GM12878 (cell line): ENCODE measurements around the gene C21orf91. TPM values are rescaled to one million over a fixed set of nuclear protein-coding genes. Genes with fewer than 3 reads are reported as not detected.

Experiments used
- ATAC-seq: fragments of 200-7000 bp; cut with Tn5 transposase; 3 replicates; pipeline ENCODE4 v1.9.1; 2020; ENCODE audit warnings: mild to moderate bottlenecking, moderate library complexity
- BruUV-seq: library from RNA; stranded (reverse); fragments of 400-500 nt; replicated peaks from 2 replicates; lab custom pipeline; 2021; lab: Mats Ljungman, UMichigan
- CTCF ChIA-PET: fragments of 300-600 bp; sonication (Branson Sonifier 250); formaldehyde crosslinking; extraction: SDS; loops from one replicate; lab custom pipeline; 2021; ENCODE audit warnings: inconsistent platforms; lab: Yijun Ruan, JAX
- POLR2A ChIA-PET: fragments of 350-600 bp; formaldehyde crosslinking; extraction: SDS; loops from one replicate; lab custom pipeline; 2021; ENCODE audit warnings: inconsistent platforms; lab: Charles Lee
- RAD21 ChIA-PET: fragments of 300-600 bp; sonication (Branson Sonifier 250); formaldehyde crosslinking; loops from one replicate; lab custom pipeline; 2023; ENCODE audit warnings: antibody characterized with exemption; ENCODE audit not compliant: unreplicated experiment; lab: Charles Lee
- SMC1A ChIA-PET: fragments of 300-600 bp; sonication (Branson Sonifier 250); formaldehyde crosslinking; loops from one replicate; lab custom pipeline; 2023; ENCODE audit not compliant: unreplicated experiment, uncharacterized antibody; lab: Charles Lee
- DNase-seq: peaks from one replicate; pipeline ENCODE4 v3.0.0-alpha.2; 2011; ENCODE audit warnings: low read depth, low spot score
- FAIRE-seq: peaks from 3 replicates; lab custom pipeline; 2011; peaks lifted over from hg19 to GRCh38; lab: Jason Lieb, UNC
- H2AFZ ChIP-seq: 2 replicates; pipeline ENCODE4 v1.6.0; 2011; ENCODE audit warnings: low read depth, low read length, control low read depth; ENCODE audit not compliant: control insufficient read depth
- H3K27ac ChIP-seq: 2 replicates; pipeline ENCODE4 v1.5.1; 2011; ENCODE audit warnings: control low read depth; ENCODE audit not compliant: control insufficient read depth, insufficient read depth
- H3K27me3 ChIP-seq, 2 experiments: replicated peaks in 1 of 2; 2 replicates each; pipeline versions ENCODE4 v1.6.0 to v1.6.1; 2011; ENCODE audit warnings: low read length in 1 of 2; ENCODE audit not compliant: control insufficient read depth in 2 of 2, insufficient read depth in 2 of 2
- H3K36me3 ChIP-seq, 2 experiments: 2 replicates each; pipeline ENCODE4 v1.5.1; 2011; ENCODE audit warnings: low read length in 1 of 2; ENCODE audit not compliant: control insufficient read depth in 2 of 2, insufficient read depth in 2 of 2
- H3K4me1 ChIP-seq: 2 replicates; pipeline ENCODE4 v1.6.1; 2011; ENCODE audit warnings: mild to moderate bottlenecking, low read length, moderate library complexity, mixed read lengths; ENCODE audit not compliant: control insufficient read depth, insufficient read depth
- H3K4me2 ChIP-seq: 2 replicates; pipeline ENCODE4 v1.6.0; 2011; ENCODE audit warnings: control low read depth; ENCODE audit not compliant: control insufficient read depth, insufficient read depth
- H3K4me3 ChIP-seq: fragments of 200-600 bp; sonication (generic); 2 replicates; pipeline ENCODE4 v1.5.1; 2016
- H3K79me2 ChIP-seq: 2 replicates; pipeline ENCODE4 v1.6.0; 2011; ENCODE audit warnings: low read length; ENCODE audit not compliant: control insufficient read depth, insufficient read depth
- H3K9ac ChIP-seq: 2 replicates; pipeline ENCODE4 v1.8.0; 2011; ENCODE audit warnings: low read length, control low read depth, mixed read lengths; ENCODE audit not compliant: control insufficient read depth, insufficient read depth
- H3K9me3 ChIP-seq: replicated peaks from 3 replicates; pipeline ENCODE4 v1.5.1; 2011; ENCODE audit warnings: mild to moderate bottlenecking, low read length; ENCODE audit not compliant: control insufficient read depth, insufficient read depth
- H4K20me1 ChIP-seq: 2 replicates; pipeline ENCODE4 v1.6.0; 2011; ENCODE audit not compliant: control insufficient read depth, insufficient read depth
- DPF2 ChIP-seq: fragments of 450-650 bp; IDR thresholded peaks from 2 replicates; pipeline ENCODE4 v1.6.1; 2017; ENCODE audit warnings: mild to moderate bottlenecking
- HCFC1 ChIP-seq: fragments of 150-350 bp; IDR thresholded peaks from 2 replicates; pipeline ENCODE4 v1.6.1; 2014; ENCODE audit warnings: low read length
- IKZF1 ChIP-seq: fragments of 450-650 bp; conservative IDR thresholded peaks from 2 replicates; pipeline ENCODE4 v1.6.1; 2017; ENCODE audit warnings: antibody characterized with exemption, mild to moderate bottlenecking
- NR2C2 ChIP-seq: IDR thresholded peaks from 2 replicates; pipeline ENCODE4 v1.6.1; 2011; ENCODE audit warnings: borderline replicate concordance, low read depth; ENCODE audit not compliant: control insufficient read depth, insufficient read length
- RCOR1 ChIP-seq: conservative IDR thresholded peaks from 2 replicates; pipeline ENCODE4 v1.6.1; 2012; ENCODE audit warnings: low read depth, low read length, improper control_type of control experiment
- SUZ12 ChIP-seq: fragments of 200-600 bp; sonication (generic); IDR thresholded peaks from one replicate; pipeline ENCODE4 v1.6.1; 2018; ENCODE audit warnings: antibody characterized with exemption, mild to moderate bottlenecking; ENCODE audit not compliant: unreplicated experiment
- WGBS: methylation state at CpG from one replicate; pipeline ENCODE4 v1.1.6; 2016; ENCODE audit warnings: low lambda C conversion rate; ENCODE audit not compliant: insufficient replicate concordance, insufficient coverage; ENCODE audit errors: missing lambda C conversion rate; 5-methylcytosine and 5-hydroxymethylcytosine counted together
- in situ Hi-C: fragments of 300-500 bp; cut with MboI; formaldehyde crosslinking; loops from 9 replicates; pipeline ENCODE4 v1.14.3; 2018; ENCODE audit warnings: mixed read lengths
- intact Hi-C: fragments of 100-400 bp; cut with micrococcal nuclease; formaldehyde crosslinking; loops from one replicate; pipeline ENCODE4 v1.14.2; 2022; ENCODE audit not compliant: unreplicated experiment
- polyA plus RNA-seq, 11 experiments: library from polyadenylated mRNA; depleted of rRNA in 4 of 11; unstranded in 6 of 11; stranded (reverse) in 5 of 11; fragments of >200 nt; fragmentation: Nextera tagmentation in 4 of 11; fragmentation: Illumina TruSeq in 1 of 11; extraction: Ambion mirVana in 4 of 11; extraction: Trizol in 1 of 11; gene quantifications; 1 replicate in 1 of 11; 2 replicates in 10 of 11; pipeline versions ENCODE4 v1.2.1 to v1.2.3, GENCODE V29; 2011 to 2016; ENCODE audit warnings: inconsistent platforms in 2 of 11, missing spikeins in 2 of 11, low read depth in 1 of 11
- total RNA-seq, 4 experiments: library from RNA; depleted of rRNA in 3 of 4; stranded (reverse); fragments of >200 nt in 3 of 4; fragmentation: Illumina TruSeq in 1 of 4; extraction: Trizol in 1 of 4; gene quantifications; 2 replicates each; pipeline versions ENCODE4 v1.2.1 to v1.2.3, GENCODE V29; 2013 to 2021
- TF ChIP-seq, protein P1 (sequence below): IDR thresholded peaks from 2 replicates; pipeline ENCODE4 v1.6.1; 2011; ENCODE audit warnings: low read depth, low read length, improper control_type of control experiment, borderline replicate concordance

The C21orf91 gene
- total and polyA plus RNA-seq, 10 of the 15 experiments (the other 5 are each of a cell fraction or from before 2014, with no cell fraction given): 9.3 to 40.3 (median 29.8) TPM

DNA sequence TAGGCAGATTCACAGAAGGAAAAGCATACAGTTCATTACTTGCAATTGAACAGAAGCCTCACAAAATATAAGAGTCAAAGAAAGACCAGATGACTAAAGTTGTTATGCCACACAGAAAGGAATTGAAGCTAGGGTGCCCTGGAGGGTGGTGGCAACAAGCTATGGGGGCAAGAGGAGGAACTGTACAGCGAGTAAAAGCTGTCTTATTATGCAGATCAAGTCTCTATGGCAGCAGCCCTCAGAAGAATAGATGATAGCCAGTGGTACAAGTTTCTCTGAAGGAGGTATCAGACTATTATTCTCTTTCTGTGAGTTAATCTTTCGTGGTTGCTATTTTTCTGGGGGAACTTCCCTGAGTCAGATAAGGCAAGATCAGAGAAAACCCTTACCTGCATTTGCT lies 72.2 kb downstream of the C21orf91 start:
- Histone ChIP-seq H3K79me2 (no peaks in the 10 kb centered on the region), H3K9me3 (no peaks in the 10 kb centered on the region; the same call in 2 of the 3 replicates), H3K4me1 (peaks cover 4% of the 10 kb centered on the region; the same call in 1 of the 2 replicates), H3K27me3 (no peaks in the 10 kb centered on the region), H3K27ac (no peak overlapping the region), H2AFZ (no peak overlapping the region), H3K4me3 (no peak overlapping the region), H3K4me2 (no peak overlapping the region), H3K9ac (no peak overlapping the region), H3K36me3 (no peaks in the 10 kb centered on the region), H4K20me1 (no peaks in the 10 kb centered on the region)
- ATAC-seq (peak; percentile 34; the same call in 2 of the 3 replicates), FAIRE-seq (no peak), DNase-seq (no peak)
- ChIA-PET RAD21 (no interaction called here), CTCF (interaction anchor here (1.0 to 1.5 kb wide), 3 partner anchors 9 to 28 kb away, joined by 3 to 4 read pairs (median 3); no protein-coding TSS in a partner anchor), POLR2A (no interaction called here), SMC1A (interaction anchor here (1.1 to 1.4 kb wide), 4 partner anchors 15 to 123 kb away, joined by 3 read pairs; no protein-coding TSS in a partner anchor)
- BruUV-seq: no TSS peak
- TF ChIP-seq NR2C2 (no peak), IKZF1 (no peak), HCFC1 (no peak), RCOR1 (no peak), DPF2 (no peak), SUZ12 (no peak)
- TF ChIP-seq, protein P1, sequence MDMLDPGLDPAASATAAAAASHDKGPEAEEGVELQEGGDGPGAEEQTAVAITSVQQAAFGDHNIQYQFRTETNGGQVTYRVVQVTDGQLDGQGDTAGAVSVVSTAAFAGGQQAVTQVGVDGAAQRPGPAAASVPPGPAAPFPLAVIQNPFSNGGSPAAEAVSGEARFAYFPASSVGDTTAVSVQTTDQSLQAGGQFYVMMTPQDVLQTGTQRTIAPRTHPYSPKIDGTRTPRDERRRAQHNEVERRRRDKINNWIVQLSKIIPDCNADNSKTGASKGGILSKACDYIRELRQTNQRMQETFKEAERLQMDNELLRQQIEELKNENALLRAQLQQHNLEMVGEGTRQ: no peak
- intact Hi-C loops: no loop called here
- WGBS: 2% methylated on average over 2 of the region's 2 CpGs
- in situ Hi-C loops: no loop called here
